OCI-LY3 (cell line): ENCODE measurements around the gene LETM1.

Experiments
- H2AFZ ChIP-seq: fragments of 200-600, 300-600 bp; shearing (Covaris generic); 2 replicates; pipeline ENCODE4 v1.6.0; 2014; ENCODE audit warnings: antibody characterized with exemption, low read depth, low read length
- H3K27ac ChIP-seq: fragments of 200-600, 300-600 bp; sonication (generic); 2 replicates; pipeline ENCODE4 v1.5.1; 2014; ENCODE audit warnings: mild to moderate bottlenecking, low read length, moderate library complexity, mixed read lengths
- H3K27me3 ChIP-seq: fragments of 200-600, 300-600 bp; sonication (generic); 2 replicates; pipeline ENCODE4 v1.6.1; 2014; ENCODE audit warnings: low read depth, low read length, mixed read lengths
- H3K36me3 ChIP-seq: fragments of 200-600, 300-600 bp; sonication (generic); replicated peaks from 2 replicates; pipeline ENCODE3; 2014; ENCODE audit warnings: low read depth, low read length, mixed read lengths
- H3K4me1 ChIP-seq: fragments of 300-600, 200-600 bp; sonication (generic); 2 replicates; pipeline ENCODE4 v1.6.1; 2014; ENCODE audit warnings: low read length, mixed read lengths
- H3K4me2 ChIP-seq: fragments of 200-600, 300-600 bp; sonication (generic); 2 replicates; pipeline ENCODE4 v1.6.1; 2014; ENCODE audit warnings: low read length, mixed read lengths
- H3K4me3 ChIP-seq: fragments of 300-600, 200-600 bp; sonication (generic); 2 replicates; pipeline ENCODE4 v1.5.1; 2014; ENCODE audit warnings: antibody characterized with exemption, mild to moderate bottlenecking, low read length, moderate library complexity
- H3K79me2 ChIP-seq: fragments of 300-600, 200-600 bp; shearing (Covaris generic); 2 replicates; pipeline ENCODE4 v1.6.1; 2014; ENCODE audit warnings: mild to moderate bottlenecking, low read length, mixed read lengths
- H3K9ac ChIP-seq: fragments of 300-600, 200-600 bp; shearing (Covaris generic); 2 replicates; pipeline ENCODE4 v1.6.0; 2014; ENCODE audit warnings: mild to moderate bottlenecking, low read length, moderate library complexity
- H3K9me3 ChIP-seq: fragments of 200-600, 300-600 bp; shearing (Covaris generic); 2 replicates; pipeline ENCODE4 v1.6.1; 2014; ENCODE audit warnings: low read length, mixed read lengths; ENCODE audit not compliant: insufficient read depth
- H4K20me1 ChIP-seq: fragments of 200-600, 300-600 bp; sonication (generic); 2 replicates; pipeline ENCODE4 v1.6.1; 2016; ENCODE audit warnings: low read length, mixed read lengths; ENCODE audit not compliant: insufficient read depth
- EZH2phosphoT487 ChIP-seq: fragments of 200-600 bp; shearing (Covaris generic); IDR thresholded peaks from 2 replicates; pipeline ENCODE4 v1.6.1; 2018; ENCODE audit warnings: antibody characterized with exemption, mixed run types, low read depth
- TF ChIP-seq, protein P1 (sequence below): fragments of 200-600, 300-600 bp; sonication (generic); IDR thresholded peaks from 2 replicates; pipeline ENCODE4 v1.5.1; 2014; ENCODE audit warnings: antibody characterized with exemption, low read length, low read depth

Gene LETM1

DNA sequence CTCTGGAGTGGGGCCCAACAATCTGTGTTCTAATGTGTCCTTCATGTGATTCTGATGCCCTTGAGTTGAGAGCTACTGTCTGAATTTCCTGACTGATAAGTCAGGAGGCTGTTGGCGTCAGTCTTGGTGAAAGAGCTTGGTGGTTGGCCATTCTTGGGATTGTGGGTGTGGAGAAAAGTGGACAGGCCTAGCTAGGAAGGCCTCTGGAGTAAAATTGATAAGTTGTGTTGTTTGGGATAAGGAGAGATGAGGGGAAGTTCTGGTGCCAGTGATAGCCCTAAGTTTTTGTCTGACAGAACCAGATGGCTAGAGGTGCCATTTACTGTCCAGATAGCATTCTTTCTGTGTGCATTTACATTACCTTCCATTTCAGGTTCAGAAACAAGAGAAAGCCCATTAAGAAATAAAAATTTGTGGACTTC, 26.9 kb upstream of the LETM1 start:
- H3K36me3 ChIP-seq, result peaks cover 23% of the 10 kb centered on the region
- H3K27me3 ChIP-seq, result no peaks in the 10 kb centered on the region
- no peak overlapping the region for H2AFZ ChIP-seq
- TF ChIP-seq EZH2phosphoT487, result no peak
- TF ChIP-seq, protein P1, sequence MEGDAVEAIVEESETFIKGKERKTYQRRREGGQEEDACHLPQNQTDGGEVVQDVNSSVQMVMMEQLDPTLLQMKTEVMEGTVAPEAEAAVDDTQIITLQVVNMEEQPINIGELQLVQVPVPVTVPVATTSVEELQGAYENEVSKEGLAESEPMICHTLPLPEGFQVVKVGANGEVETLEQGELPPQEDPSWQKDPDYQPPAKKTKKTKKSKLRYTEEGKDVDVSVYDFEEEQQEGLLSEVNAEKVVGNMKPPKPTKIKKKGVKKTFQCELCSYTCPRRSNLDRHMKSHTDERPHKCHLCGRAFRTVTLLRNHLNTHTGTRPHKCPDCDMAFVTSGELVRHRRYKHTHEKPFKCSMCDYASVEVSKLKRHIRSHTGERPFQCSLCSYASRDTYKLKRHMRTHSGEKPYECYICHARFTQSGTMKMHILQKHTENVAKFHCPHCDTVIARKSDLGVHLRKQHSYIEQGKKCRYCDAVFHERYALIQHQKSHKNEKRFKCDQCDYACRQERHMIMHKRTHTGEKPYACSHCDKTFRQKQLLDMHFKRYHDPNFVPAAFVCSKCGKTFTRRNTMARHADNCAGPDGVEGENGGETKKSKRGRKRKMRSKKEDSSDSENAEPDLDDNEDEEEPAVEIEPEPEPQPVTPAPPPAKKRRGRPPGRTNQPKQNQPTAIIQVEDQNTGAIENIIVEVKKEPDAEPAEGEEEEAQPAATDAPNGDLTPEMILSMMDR, result no peak
- H3K27ac ChIP-seq, result no peak overlapping the region
- no peak overlapping the region for H3K4me2 ChIP-seq
- peaks cover 10% of the 10 kb centered on the region for H3K4me1 ChIP-seq
- peaks cover 92% of the 10 kb centered on the region for H4K20me1 ChIP-seq
- no peak overlapping the region for H3K4me3 ChIP-seq
- H3K79me2 ChIP-seq, result peaks cover 100% of the 10 kb centered on the region
- no peaks in the 10 kb centered on the region for H3K9me3 ChIP-seq
- H3K9ac ChIP-seq, result no peak overlapping the region

DNA sequence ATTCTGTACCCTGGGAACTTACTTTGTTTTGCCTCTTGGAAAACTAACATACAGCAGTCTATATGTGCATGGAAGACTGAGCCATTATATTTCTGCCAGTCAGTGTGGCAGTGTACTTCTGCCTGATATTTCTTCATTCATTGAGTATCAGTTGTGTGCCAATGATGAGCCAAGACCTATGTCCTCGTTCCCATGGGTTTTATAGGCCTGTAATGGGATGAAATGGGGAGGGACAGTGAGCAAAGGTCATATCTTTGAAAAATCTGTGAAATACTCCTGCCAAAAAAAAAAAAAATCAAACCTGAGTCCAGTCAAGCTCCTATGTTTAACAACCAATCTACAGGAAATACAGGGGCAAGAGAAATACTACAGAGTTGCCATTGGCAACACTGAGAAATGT, 24.4 kb upstream of the LETM1 start:
- no peaks in the 10 kb centered on the region for H3K27me3 ChIP-seq
- TF ChIP-seq, protein P1, result no peak
- no peak for TF ChIP-seq EZH2phosphoT487
- H3K27ac ChIP-seq, result no peak overlapping the region
- H3K79me2 ChIP-seq, result peaks cover 100% of the 10 kb centered on the region
- H3K9ac ChIP-seq, result no peak overlapping the region
- peaks cover 88% of the 10 kb centered on the region for H4K20me1 ChIP-seq
- no peaks in the 10 kb centered on the region for H3K9me3 ChIP-seq
- no peaks in the 10 kb centered on the region for H3K4me1 ChIP-seq
- H3K36me3 ChIP-seq, result peaks cover 27% of the 10 kb centered on the region
- no peak overlapping the region for H2AFZ ChIP-seq
- no peak overlapping the region for H3K4me3 ChIP-seq
- H3K4me2 ChIP-seq, result no peak overlapping the region

DNA sequence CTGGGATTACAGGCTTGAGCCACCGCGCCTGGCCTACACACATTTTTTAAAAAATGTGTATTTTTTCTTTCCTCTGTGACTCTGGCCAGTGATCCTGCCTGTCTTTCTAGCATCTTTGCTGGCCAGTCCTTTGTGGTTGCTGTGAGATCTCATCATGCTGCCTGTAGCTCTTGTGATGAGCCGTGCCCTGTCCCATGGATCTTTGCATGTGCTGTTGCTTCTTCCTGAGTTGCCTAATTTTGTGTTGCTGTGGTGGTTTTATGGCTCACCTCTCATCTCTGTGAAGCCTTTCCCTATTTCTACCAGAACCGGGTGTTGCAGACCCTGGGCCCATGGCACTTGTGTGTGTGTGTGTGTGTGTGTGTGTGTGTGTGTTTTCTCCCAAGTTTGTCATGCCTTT, 23.5 kb upstream of the LETM1 start:
- H3K4me2 ChIP-seq, result no peak overlapping the region
- no peak overlapping the region for H3K9ac ChIP-seq
- H3K27ac ChIP-seq, result no peak overlapping the region
- H3K36me3 ChIP-seq, result peaks cover 27% of the 10 kb centered on the region
- TF ChIP-seq, protein P1, result no peak
- TF ChIP-seq EZH2phosphoT487, result no peak
- peaks cover 100% of the 10 kb centered on the region for H3K79me2 ChIP-seq
- 0 out of 2 replicates have a peak, but pooled peaks cover under 1% of the 10 kb centered on the region for H3K4me1 ChIP-seq
- no peak overlapping the region for H3K4me3 ChIP-seq
- H3K27me3 ChIP-seq, result no peaks in the 10 kb centered on the region
- peaks cover 89% of the 10 kb centered on the region for H4K20me1 ChIP-seq
- no peaks in the 10 kb centered on the region for H3K9me3 ChIP-seq
- no peak overlapping the region for H2AFZ ChIP-seq

DNA sequence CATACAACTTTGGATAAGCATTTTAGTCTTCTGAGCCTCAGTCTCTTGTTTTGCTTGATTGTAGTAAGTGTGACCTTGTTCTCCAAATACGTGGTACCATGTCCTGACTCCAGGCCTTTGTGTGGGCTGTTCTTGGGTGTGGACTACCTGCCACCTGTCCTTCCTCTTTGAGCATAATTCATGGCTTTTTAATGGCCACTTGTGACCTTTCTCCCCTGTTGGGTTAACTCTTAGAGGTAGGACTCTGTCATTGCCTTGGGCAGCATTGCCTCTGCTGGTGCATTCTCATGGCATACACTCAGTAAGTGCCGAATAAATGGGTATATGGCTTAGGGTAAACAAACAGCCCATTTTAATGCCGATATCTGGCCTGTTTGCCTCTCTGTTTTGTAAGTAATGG, 18.2 kb upstream of the LETM1 start:
- Histone ChIP-seq H3K4me1 (peaks cover 26% of the 10 kb centered on the region), H3K27me3 (no peaks in the 10 kb centered on the region), H3K36me3 (peaks cover 16% of the 10 kb centered on the region), H3K4me2 (no peak overlapping the region), H3K27ac (no peak overlapping the region), H4K20me1 (peaks cover 57% of the 10 kb centered on the region), H3K4me3 (no peak overlapping the region), H3K79me2 (peaks cover 86% of the 10 kb centered on the region), H3K9ac (no peak overlapping the region), H3K9me3 (no peaks in the 10 kb centered on the region), H2AFZ (no peak overlapping the region)
- no peak for TF ChIP-seq EZH2phosphoT487
- TF ChIP-seq, protein P1, result no peak
